NCI-H2029 treated with DMSO at 0.1 percent for 48 hours (cell line): ENCODE data around the gene TCF4.

Experiments
- DNase-seq: peaks from one replicate; lab custom pipeline; 2025; lab: John Stamatoyannopoulos, UW

The TCF4 gene

DNA sequence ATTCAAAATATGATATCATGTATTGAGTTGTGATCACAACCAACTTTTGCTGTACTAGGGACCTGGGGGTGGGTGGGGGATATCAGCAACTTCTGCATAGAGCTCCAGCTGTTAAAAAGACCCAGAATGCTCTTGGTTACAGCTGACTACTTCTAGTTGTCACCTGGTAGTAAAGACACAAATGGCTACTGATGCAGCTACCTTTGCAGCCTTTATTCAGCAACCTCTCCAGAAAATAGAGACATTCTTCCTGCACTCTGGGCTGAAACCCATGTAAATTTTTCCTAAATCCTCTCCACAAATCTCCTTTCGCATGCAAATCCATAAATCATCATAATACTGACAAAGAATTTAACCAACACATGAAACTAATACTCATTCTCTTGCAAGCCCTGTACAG is 238.3 kb downstream of the TCF4 start:
- no peak for DNase-seq

GRCh38 chr18:55346961-55347740 is 240.8 kb downstream of the TCF4 start:
- no peak for DNase-seq

- DNase-seq, result no peak
Observed at GRCh38 chr18:55346387-55346786, 241.6 kb downstream of the TCF4 start.

DNA sequence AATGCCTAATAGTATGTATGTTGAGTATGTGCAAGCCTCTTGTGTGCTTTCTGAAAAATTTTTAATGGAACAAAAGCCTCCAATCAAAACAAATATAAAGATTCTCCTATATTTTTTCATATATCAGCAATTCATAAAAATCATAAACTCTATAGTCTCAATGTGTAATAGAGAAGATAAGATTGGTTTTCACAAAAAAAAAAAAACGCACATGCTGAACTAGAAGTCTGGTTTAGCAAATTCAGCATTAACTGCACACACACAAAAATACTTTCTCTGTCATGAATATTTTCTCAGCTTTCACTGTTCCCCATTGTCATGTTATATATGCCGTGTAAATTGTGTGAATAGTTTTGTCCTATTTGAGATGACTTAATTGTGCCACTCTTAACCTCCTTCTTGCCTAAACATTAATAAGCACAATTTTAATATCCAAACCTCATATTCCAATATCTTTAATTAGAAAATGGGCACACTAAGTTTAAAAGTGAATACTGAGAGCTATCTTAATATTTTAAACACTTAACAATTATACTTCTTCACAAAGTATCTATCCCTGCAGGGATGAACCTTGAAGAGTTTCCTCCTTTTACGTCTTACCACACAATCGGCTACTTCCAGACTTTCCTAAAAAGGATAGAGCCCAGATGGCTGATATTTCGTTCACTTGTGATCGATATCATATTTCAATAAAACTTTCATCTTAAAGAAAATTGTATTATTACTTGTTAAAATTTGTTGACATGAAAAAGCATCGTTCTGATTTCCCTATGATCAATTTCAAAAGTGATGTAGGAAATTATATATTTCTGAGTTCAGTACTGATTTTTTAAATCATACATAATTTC is 242.7 kb downstream of the TCF4 start:
- DNase-seq, result no peak

GRCh38 chr18:55343396-55344073 is 244.5 kb downstream of the TCF4 start:
- no peak for DNase-seq

GRCh38 chr18:55340998-55341397 is 247.0 kb downstream of the TCF4 start:
- no peak for DNase-seq

DNA sequence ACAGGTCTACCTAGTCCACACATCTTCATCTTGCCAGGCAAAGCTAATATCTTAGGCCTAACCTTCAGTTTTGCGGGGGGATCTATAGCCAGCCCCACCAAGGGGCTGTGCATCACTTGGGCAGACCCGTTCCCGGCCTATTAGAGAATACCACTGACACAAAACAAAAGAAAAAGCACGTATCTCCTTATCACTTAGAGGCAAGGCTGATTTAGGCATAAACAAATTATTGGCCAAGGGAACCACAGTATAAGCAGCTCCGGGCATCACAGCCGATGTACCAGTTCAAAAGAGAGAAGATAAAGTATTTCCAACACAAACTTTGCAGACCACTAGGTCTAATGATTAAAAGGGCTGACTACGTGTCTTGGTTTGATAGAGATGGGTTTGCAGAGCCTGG is 248.0 kb downstream of the TCF4 start:
- no peak for DNase-seq

- no peak for DNase-seq
Observed at GRCh38 chr18:55338978-55339650, 248.9 kb downstream of the TCF4 start.

- no peak for DNase-seq
Observed at GRCh38 chr18:55337908-55338521, 250.0 kb downstream of the TCF4 start.

- DNase-seq, result no peak
Observed at GRCh38 chr18:55337138-55337537, 250.9 kb downstream of the TCF4 start.

DNA sequence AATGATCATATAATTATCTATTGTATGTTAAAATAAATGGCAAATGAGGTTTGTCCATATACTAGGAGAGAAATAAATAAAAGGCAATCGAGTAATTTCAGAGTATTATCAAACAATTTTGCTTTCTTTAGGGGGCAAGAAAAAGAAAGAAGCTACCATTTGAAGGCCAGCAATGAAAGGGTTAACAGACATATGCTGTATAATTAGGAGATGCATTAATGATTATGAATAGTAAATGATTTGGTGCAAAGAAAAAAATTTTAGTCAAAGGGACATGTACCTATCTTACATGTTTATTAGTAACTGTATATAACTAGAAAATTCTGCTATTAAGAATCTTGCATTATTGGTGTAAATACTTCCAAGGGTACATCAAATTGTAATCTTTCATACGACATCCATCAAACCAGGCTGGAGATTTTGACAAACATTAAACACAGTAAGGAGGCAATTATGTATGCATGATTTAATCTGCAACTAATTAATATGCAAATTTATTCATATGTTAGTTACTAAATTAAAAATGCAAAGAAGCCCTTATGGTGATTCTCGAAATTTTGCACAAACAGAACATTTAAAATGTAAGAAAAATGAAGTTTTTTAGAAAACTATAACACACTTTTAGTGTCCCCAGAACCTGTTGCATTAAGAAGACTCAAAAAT is 251.4 kb downstream of the TCF4 start:
- DNase-seq, result no peak

DNA sequence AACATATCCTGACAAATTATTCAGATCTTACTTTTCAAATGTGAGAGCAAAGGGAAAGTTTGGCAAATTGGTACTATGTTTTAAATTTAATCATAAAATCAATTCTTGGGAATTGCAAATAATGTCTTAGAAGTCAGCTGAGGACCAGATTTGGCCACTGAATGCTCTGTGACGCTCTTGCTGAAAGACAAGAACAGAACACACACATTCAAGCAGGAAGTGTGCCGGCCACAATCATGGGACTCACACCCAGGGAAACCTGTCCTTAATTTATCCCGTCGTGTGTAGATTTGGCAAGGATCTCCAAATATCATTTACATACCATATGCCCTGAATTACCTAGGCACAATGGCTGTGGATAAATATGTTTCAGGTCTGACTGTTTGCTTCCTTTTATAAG is 253.1 kb downstream of the TCF4 start:
- no peak for DNase-seq

DNA sequence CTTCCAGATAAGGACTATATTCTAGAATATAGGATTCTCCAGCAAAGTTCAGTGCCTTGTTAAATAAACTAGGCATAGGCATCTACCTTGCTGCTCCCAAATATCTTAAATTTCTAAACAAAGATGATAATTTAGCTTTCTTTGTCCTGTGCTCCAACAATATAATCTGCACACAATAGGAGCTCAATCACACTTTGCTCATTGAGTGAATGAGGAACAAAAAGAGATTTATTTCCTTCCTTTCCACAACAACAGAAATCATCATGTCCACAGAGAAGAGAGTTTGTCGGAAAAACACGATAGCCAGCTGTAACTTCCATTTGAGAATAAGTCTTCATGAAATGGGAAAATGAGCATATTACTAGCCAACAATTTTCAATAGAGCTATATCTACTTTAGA is 256.7 kb downstream of the TCF4 start:
- no peak for DNase-seq

- DNase-seq, result no peak
Observed at GRCh38 chr18:55328301-55328700, 259.7 kb downstream of the TCF4 start.

DNA sequence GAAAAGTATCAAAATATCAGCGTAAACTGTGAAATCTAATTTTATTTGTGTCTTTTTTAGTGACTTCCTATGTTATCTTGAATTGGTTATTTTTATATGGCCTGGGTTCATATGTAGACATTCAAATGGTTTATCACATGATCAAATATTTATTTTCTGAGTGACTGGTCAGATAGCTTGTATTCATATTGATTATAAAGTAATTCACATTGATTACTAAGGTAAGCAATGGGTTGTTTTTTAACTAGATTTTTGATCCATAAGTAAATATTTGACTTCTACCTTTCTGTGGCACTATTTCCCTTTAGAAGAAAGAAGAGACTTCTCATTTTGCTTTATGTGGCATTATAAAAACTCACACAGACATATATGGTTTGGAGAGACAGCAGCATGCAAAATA is 260.5 kb downstream of the TCF4 start:
- DNase-seq, result no peak

DNA sequence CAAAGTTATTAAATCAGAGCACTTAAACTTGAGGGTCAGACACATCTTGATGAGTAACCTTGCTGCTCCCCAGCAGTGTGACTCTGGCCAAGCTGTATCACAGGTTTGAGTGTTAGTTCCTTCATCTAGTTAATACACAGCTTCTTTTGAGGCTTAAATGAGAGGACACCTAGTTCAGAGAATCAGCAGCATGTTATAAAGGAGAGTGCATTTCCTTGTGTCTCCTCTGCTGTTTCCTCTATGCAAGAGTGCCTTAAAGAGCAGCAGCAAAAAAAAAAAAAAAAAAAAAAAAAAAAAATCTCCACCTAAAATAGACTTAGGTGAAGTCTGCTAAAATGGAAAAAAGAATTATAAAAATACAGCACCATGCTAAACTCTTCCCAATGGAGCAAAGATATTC is 261.9 kb downstream of the TCF4 start:
- no peak for DNase-seq

GRCh38 chr18:55324166-55324565 is 263.8 kb downstream of the TCF4 start:
- no peak for DNase-seq

- DNase-seq, result no peak
Observed at GRCh38 chr18:55323051-55323994, 264.7 kb downstream of the TCF4 start.

DNA sequence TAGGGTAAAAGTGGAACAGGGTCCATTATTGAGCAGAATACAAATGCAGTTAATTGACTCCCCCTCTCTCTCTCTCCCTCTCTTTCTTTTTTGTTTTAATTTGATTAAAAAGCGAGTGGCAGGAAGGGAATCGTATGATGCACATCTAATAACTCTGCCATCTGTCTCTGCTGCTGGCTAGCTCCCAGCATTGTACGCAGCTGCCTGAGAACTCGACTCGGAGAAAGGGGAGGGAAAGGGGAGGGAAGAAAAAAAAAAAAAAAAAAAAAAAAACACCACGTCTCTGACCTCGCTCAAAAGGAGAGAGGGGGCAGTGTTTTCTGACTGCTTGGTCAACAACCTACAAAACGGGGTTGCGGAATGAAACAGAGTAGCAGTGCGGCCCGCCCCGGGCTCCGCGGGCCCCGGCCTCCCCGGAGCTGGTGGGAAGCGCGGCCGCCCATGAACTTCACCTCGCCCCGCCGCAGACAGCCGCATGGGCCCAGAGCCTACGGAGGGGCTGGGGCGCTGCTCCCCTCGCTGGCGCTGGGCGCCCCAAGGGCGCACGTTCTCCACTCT is 265.7 kb downstream of the TCF4 start:
- peak; percentile 44 for DNase-seq
